LNCAP (cell line): Measurements from ENCODE around the gene TEX26.

ENCODE experiments used
- TF ChIP-seq, protein P1 (sequence below): fragments of 450-650 bp; IDR thresholded peaks from 2 replicates; pipeline ENCODE4 v1.5.1; 2017; ENCODE audit warnings: mild to moderate bottlenecking

TEX26 gene

GRCh38 chr13:30998136-30999088, 66.0 kb downstream of the TEX26 start:
- TF ChIP-seq, protein P1, sequence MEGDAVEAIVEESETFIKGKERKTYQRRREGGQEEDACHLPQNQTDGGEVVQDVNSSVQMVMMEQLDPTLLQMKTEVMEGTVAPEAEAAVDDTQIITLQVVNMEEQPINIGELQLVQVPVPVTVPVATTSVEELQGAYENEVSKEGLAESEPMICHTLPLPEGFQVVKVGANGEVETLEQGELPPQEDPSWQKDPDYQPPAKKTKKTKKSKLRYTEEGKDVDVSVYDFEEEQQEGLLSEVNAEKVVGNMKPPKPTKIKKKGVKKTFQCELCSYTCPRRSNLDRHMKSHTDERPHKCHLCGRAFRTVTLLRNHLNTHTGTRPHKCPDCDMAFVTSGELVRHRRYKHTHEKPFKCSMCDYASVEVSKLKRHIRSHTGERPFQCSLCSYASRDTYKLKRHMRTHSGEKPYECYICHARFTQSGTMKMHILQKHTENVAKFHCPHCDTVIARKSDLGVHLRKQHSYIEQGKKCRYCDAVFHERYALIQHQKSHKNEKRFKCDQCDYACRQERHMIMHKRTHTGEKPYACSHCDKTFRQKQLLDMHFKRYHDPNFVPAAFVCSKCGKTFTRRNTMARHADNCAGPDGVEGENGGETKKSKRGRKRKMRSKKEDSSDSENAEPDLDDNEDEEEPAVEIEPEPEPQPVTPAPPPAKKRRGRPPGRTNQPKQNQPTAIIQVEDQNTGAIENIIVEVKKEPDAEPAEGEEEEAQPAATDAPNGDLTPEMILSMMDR = no peak

- TF ChIP-seq, protein P1 = no peak
Observed at GRCh38 chr13:31000889-31001288, 68.4 kb downstream of the TEX26 start.

- TF ChIP-seq, protein P1 = no peak
Observed at GRCh38 chr13:31001647-31002046, 69.2 kb downstream of the TEX26 start.

DNA sequence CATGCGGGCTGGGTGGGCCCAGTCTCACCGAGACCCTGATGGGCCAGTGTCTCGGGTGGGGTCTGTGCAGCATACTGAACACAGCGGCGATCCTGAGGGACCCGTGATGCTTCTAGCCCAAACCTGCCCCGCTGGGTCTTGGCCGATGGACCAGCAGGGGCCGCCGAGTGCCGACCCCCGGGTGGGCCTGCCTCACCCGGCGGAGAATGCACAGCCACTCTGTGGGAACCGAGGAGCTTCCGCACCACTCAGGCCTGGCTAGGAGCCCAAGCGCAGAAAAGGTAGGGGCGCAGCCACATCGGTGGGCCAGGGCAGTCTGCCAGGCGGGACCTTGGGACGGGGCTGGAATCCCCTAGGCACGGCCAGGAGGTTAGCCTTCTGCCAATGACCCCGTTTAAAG, 72.6 kb downstream of the TEX26 start:
- TF ChIP-seq, protein P1 = no peak

DNA sequence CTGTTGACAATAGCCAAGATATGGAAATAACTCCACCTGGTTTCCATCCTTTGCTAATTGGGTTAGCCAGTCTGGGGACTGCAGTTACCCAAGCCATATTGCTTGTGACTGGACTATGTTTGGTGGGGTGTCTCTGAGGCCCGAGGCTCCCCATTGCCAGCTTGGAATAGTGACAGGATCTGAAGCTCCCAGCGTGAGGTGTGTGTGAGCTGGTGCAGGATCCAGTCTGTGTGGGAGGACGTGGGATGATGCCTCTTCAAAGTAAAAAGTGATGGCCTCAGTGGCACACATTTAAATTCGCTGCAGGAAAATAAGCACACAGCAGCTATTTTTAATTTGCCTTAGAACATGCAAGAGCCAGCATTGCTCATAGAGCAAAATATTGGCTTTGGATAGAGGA, 75.0 kb downstream of the TEX26 start:
- TF ChIP-seq, protein P1 = no peak

- TF ChIP-seq, protein P1 = no peak
Observed at GRCh38 chr13:31008400-31009115, 76.1 kb downstream of the TEX26 start.

DNA sequence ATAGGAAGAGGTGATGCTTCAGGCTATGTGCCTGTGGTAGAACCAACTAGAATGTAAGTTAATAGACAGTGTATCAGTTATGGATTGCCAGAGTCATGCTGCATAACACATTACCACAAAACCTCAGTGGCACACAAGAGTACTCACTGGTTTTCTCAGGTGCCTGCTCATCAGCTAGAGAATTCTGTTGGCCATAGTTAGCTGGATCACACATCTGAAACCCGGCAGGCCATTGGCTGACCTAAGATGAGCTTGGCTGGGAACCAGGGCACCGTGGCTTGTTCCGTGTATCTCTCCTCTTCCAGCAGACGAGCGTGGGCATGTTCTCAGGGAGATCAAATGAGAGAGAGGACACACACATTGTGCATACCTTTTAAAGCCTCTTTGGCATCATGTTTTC, 76.7 kb downstream of the TEX26 start:
- TF ChIP-seq, protein P1 = no peak
